IPS DF 4.7 (cell line): ENCODE measurements around the gene DNASE1L2.

Experiments
- DNase-seq: peaks from one replicate; pipeline ENCODE4 v3.0.0-alpha.2; 2013; ENCODE audit warnings: low spot score; ENCODE audit errors: extremely low read depth

DNASE1L2 gene

GRCh38 chr16:2284797-2285576, 48.7 kb downstream of the DNASE1L2 start:
- no peak for DNase-seq

DNA sequence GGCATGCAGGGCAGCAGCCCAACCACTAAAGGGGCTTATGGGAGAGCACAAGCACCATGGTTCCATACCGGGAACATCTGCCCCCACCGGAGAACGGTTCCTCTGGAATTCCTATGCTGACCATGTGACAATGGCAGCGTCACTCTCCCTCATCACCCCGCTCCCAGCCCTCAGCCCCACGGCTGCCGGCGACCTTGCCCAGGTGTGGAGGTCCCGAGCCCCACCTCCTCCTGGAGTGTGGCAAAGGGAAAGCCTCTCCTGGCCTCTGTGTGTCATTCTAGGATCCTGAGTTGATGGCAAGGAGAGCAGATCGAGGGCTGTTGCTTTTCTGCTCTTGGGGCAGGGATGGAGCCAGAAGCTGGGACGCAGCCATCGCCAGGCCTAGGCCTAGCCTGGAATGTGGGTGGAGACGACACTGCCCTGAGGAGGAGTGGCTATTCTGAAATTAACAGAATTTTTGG, 49.5 kb downstream of the DNASE1L2 start:
- DNase-seq, result no peak

GRCh38 chr16:2286550-2286949, 50.3 kb downstream of the DNASE1L2 start:
- DNase-seq, result no peak

DNA sequence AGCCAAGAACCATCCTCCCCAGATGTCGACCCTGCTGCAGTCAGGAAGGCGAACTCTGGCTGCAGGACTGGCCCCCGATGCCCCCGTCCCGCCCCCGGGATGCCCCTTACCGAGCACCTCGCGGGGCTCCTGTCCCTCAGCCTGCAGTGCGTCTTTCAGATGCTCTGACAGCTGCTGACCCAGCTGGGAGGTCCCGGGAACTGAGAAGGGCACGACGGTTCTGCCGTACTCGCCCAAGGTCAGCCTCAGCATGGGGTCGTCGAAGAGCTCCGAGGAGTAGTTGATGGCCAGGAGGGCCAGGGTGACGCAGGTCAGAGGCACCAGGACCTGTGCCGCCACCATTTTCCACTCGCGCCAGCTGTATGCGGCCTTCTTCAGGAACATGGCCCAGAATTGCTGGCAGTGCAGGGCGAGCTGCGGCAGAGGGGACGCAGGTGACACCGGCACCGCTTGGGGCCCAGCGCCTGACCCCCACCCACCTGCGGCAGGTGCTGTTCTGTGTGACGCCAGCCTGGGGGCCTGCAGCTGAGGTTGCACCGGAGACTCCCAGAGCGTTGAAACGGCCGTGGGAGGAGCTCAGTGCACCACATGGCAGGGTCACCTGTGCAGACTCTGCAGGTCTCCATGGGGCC, 51.8 kb downstream of the DNASE1L2 start:
- DNase-seq, result no peak
